ENCODE data around the gene C2orf72. TPM values are rescaled to one million over a fixed set of nuclear protein-coding genes. Genes with fewer than 3 reads are reported as not detected.
A peak's percentile ranks its signal among the peaks of the same experiment; 100 is the strongest.

Gene C2orf72
- total and polyA plus RNA-seq, 2 of the 13 experiments (the other 11 are each of a cell fraction or from before 2014, with no cell fraction given): 147 to 203 TPM

DNA sequence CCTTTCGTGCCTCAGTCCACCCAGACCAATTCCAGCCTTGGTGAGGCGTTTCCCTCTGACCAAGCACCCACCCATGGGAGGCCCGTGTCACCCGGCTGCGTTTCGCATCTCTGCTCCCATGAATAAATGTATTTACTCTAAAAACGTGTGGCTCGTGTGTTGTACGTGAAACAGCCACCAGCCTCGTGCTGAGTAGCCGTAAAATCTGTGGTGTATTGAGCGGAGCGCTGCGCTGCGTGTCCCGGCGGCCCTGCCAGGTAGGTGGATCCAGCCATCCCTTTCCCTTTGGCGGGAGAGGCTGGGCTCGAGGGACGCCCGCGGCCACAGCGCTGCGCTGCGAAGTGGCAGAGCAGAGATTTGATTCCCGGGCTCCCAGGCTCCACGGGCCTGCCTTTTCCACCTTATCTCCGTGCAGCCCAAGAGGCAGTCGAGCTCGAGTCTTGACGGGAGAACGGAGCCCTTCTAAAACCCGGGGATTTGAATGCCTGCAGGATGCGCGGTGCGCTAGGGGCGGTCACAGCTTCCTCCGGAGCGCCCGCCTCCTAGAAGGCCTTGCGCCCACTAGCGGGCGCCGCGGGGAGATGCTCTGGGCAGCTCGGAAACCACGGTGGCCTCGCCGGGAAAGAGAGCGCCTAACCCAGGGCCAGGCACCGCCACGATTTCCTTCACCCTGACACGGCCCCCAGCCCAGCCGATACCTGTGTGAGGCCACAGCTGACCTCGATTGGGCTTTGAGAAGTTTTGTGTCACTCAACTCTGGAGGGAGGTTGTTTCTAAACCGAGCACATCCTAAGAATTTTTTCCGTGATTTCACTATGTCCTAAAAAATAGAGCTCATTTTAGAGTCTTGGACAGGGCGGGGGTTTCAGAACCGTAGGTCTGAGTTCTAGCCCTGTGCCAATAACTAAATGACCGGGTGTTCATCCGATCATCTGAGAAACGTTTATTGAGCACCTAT lies 15.4 kb downstream of the C2orf72 start (continued):
- TF ChIP-seq, protein P1, sequence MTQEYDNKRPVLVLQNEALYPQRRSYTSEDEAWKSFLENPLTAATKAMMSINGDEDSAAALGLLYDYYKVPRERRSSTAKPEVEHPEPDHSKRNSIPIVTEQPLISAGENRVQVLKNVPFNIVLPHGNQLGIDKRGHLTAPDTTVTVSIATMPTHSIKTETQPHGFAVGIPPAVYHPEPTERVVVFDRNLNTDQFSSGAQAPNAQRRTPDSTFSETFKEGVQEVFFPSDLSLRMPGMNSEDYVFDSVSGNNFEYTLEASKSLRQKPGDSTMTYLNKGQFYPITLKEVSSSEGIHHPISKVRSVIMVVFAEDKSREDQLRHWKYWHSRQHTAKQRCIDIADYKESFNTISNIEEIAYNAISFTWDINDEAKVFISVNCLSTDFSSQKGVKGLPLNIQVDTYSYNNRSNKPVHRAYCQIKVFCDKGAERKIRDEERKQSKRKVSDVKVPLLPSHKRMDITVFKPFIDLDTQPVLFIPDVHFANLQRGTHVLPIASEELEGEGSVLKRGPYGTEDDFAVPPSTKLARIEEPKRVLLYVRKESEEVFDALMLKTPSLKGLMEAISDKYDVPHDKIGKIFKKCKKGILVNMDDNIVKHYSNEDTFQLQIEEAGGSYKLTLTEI (CRISPR knock-in tag; conservative IDR thresholded peaks at IDR 0.05): no peak
- TF ChIP-seq ZNF782 (CRISPR knock-in tag; IDR thresholded peaks at IDR 0.05; ENCODE audit: borderline replicate concordance) (peak; percentile 64), SP140L (CRISPR knock-in tag; IDR thresholded peaks at IDR 0.05; ENCODE audit: borderline replicate concordance) (no peak), HDAC2 (CRISPR knock-in tag; IDR thresholded peaks at IDR 0.05) (peak; percentile 63), ZNF572 (CRISPR knock-in tag; IDR thresholded peaks at IDR 0.05) (no peak), PAWR (CRISPR knock-in tag; IDR thresholded peaks at IDR 0.05; ENCODE audit: borderline replicate concordance) (0 out of 2 replicates have a peak, but pooled peaks have one; percentile 14), NFYC (CRISPR knock-in tag; IDR thresholded peaks at IDR 0.05) (no peak), ZNF121 (CRISPR knock-in tag; IDR thresholded peaks at IDR 0.05) (no peak), ERF (CRISPR knock-in tag; IDR thresholded peaks at IDR 0.05) (no peak; the same call in 1 of the 2 replicates), ZFP62 (CRISPR knock-in tag; IDR thresholded peaks at IDR 0.05) (no peak), CHD2 (IDR thresholded peaks at IDR 0.05; ENCODE audit: low read depth, low read length) (peak; percentile 26; the same call in 1 of the 2 replicates), ZFP37 (CRISPR knock-in tag; IDR thresholded peaks at IDR 0.05; ENCODE audit: borderline replicate concordance) (no peak), ZBTB1 (CRISPR knock-in tag; IDR thresholded peaks at IDR 0.05; ENCODE audit: borderline replicate concordance) (no peak)
- TF ChIP-seq, protein P2, sequence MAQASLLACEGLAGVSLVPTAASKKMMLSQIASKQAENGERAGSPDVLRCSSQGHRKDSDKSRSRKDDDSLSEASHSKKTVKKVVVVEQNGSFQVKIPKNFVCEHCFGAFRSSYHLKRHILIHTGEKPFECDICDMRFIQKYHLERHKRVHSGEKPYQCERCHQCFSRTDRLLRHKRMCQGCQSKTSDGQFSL (CRISPR knock-in tag; IDR thresholded peaks at IDR 0.05): 0 out of 2 replicates have a peak, but pooled peaks have one; percentile 20
- TF ChIP-seq, protein P3, sequence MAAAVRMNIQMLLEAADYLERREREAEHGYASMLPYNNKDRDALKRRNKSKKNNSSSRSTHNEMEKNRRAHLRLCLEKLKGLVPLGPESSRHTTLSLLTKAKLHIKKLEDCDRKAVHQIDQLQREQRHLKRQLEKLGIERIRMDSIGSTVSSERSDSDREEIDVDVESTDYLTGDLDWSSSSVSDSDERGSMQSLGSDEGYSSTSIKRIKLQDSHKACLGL (CRISPR knock-in tag; IDR thresholded peaks at IDR 0.05): peak; percentile 82
- TF ChIP-seq, protein P4, sequence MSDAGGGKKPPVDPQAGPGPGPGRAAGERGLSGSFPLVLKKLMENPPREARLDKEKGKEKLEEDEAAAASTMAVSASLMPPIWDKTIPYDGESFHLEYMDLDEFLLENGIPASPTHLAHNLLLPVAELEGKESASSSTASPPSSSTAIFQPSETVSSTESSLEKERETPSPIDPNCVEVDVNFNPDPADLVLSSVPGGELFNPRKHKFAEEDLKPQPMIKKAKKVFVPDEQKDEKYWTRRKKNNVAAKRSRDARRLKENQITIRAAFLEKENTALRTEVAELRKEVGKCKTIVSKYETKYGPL (CRISPR knock-in tag; IDR thresholded peaks at IDR 0.05): peak; percentile 74; the same call in 1 of the 2 replicates
- TF ChIP-seq, protein P5, sequence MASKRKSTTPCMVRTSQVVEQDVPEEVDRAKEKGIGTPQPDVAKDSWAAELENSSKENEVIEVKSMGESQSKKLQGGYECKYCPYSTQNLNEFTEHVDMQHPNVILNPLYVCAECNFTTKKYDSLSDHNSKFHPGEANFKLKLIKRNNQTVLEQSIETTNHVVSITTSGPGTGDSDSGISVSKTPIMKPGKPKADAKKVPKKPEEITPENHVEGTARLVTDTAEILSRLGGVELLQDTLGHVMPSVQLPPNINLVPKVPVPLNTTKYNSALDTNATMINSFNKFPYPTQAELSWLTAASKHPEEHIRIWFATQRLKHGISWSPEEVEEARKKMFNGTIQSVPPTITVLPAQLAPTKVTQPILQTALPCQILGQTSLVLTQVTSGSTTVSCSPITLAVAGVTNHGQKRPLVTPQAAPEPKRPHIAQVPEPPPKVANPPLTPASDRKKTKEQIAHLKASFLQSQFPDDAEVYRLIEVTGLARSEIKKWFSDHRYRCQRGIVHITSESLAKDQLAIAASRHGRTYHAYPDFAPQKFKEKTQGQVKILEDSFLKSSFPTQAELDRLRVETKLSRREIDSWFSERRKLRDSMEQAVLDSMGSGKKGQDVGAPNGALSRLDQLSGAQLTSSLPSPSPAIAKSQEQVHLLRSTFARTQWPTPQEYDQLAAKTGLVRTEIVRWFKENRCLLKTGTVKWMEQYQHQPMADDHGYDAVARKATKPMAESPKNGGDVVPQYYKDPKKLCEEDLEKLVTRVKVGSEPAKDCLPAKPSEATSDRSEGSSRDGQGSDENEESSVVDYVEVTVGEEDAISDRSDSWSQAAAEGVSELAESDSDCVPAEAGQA (IDR thresholded peaks at IDR 0.05; ENCODE audit: low read depth): no peak
- TF ChIP-seq, protein P5 (CRISPR knock-in tag; IDR thresholded peaks at IDR 0.05; ENCODE audit: borderline replicate concordance): no peak

Measured in HepG2 (cell line).